Fibroblast of the aortic adventitia (primary cell): Measurements from ENCODE around the gene PRELID1. TPM values are rescaled to one million over a fixed set of nuclear protein-coding genes. Genes with fewer than 3 reads are reported as not detected.

Experiments
- DNase-seq: peaks from one replicate; pipeline ENCODE4 v3.0.0-alpha.2; 2010; ENCODE audit warnings: low read depth
- H3K4me3 ChIP-seq: 2 replicates; pipeline ENCODE4 v1.5.1; 2011; ENCODE audit warnings: low read depth, mild to moderate bottlenecking, control low read depth, low read length, moderate library complexity
- total RNA-seq: library from RNA; depleted of rRNA; stranded (reverse); fragments of >200 nt; gene quantifications from 2 replicates; pipeline ENCODE4 v1.2.3, GENCODE V29; 2012; ENCODE audit warnings: low replicate concordance
- TF ChIP-seq, protein P1 (sequence below): IDR thresholded peaks from 2 replicates; pipeline ENCODE4 v1.5.1; 2011; ENCODE audit warnings: mild to moderate bottlenecking, low read length, control low read depth, inconsistent platforms; ENCODE audit not compliant: insufficient read depth

The PRELID1 gene
- total RNA-seq, 1 donor = 118 TPM

DNA sequence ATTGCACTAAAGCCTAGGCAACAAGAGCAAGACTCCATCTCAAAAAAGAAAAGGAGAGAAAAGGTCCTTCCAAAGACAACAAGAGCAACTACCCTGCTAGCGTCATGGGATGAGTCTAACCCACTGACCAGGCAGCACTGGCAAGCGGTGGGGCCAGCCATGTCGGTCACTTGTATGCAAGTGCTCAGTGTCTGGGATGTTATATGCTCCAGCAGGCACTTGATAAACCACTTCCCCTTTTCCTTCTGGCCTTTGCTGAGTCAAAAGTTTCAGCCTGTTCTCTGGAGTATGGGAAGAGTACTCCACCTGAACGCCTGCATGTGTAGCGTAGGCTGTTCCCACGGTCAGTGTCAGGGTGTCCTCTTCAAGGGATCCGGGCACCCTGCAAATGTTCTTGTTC, 17.3 kb downstream of the PRELID1 start:
- H3K4me3 ChIP-seq = no peak overlapping the region
- DNase-seq = no peak
- TF ChIP-seq, protein P1, sequence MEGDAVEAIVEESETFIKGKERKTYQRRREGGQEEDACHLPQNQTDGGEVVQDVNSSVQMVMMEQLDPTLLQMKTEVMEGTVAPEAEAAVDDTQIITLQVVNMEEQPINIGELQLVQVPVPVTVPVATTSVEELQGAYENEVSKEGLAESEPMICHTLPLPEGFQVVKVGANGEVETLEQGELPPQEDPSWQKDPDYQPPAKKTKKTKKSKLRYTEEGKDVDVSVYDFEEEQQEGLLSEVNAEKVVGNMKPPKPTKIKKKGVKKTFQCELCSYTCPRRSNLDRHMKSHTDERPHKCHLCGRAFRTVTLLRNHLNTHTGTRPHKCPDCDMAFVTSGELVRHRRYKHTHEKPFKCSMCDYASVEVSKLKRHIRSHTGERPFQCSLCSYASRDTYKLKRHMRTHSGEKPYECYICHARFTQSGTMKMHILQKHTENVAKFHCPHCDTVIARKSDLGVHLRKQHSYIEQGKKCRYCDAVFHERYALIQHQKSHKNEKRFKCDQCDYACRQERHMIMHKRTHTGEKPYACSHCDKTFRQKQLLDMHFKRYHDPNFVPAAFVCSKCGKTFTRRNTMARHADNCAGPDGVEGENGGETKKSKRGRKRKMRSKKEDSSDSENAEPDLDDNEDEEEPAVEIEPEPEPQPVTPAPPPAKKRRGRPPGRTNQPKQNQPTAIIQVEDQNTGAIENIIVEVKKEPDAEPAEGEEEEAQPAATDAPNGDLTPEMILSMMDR = no peak

DNA sequence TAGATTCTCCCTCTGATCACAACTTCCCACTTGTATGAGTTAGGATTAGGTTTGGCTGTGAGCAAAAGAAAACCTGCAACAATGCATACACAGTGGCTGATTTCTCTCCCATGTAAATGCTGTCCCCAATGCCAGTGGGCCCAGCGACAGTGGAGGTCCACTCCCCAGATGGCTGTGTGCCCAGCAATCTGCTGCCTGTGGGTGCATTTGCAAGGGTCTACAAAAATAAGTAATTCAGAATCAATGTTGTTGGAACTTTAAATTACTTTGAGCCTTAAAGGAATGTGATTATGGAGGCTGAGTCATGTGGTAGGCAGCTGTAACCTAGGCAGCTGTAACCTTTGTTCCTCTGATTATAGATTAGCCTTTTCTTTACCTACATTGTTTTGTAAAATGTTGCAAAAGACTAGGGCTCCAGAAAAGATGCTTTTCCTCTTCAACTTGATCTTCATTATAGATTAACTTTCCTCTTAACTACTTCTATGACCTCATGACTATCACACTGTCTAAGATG, 22.3 kb downstream of the PRELID1 start:
- H3K4me3 ChIP-seq = no peak overlapping the region
- DNase-seq = no peak
- TF ChIP-seq, protein P1 = no peak

DNA sequence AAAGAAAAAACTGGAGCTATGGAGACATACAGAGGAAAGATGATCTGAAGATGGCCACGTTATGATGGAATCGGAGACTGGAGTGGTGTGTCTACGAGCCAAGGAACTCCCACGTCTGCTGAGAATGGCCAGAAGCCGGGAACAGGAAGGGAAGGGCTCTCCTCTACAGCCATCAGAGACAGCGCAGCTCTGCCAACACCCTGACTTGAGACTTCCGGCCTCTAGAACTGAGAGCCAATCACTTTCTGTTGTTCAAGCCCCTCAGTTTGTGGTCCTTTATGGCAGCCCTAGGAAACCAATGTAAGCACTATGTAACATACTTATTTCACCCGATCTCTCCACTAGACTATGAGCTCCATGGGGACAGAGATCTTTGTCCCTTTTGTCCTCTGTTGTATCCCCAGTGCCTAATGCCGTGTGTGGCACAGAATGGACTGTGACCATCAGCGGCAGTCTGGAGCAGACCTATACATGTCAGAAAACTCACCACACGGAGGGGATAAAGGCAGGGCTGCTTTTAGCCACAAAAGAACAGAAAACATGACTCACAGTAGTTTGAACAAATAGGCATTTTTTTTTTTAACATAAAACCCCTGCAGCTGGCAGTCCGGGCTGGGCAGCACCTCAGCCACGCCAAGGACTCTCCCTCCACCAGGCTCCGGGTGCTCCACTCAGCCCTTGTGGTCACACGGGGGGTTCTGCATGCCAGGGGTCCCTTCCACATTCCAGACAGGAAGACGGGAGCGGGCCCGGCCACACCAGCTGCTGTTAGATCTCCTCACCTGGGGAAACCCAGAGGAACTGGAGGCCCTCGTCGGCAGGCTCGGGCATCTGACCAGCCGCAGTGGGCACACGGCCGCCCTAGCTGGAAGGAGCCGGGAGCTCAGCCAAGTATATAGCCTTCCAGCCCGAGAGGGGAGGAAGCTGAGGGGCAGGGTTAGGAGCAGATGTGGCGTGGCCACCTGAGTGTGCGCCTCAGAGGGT, 24.2 kb downstream of the PRELID1 start:
- peak; percentile 77 for DNase-seq
- TF ChIP-seq, protein P1 = no peak

DNA sequence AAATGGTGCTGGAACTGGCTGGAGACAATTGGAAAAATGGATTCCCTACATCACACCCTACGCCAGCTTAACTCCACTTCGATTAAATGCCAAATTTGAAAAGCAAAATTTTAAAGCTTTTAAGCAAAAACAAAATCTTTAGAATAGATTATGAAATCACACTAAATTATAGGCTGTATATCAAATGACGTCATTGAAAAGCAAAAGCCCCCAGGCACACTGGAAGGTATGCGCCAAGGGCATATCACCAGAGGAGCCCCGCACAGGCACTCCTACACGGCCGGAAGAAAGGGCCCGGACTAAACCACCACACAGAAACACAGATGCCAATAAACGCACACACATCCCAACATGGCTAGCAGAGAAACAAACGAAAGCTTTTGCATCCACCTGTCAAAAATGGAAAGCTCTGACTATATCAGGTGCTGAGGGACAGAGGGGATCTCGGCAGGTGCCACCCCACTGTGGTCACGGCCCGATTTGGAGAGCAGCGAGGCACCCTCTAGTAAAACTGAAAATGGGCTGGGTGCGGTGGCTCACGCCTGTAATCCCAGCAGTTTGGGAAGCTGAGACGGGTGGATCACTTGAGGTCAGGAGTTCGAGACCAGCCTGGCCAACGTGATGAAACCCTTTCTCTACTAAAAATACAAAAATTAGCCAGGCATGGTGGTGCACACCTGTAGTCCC, 25.1 kb downstream of the PRELID1 start:
- H3K4me3 ChIP-seq = no peak overlapping the region
- TF ChIP-seq, protein P1 = no peak
- DNase-seq = no peak

More for the DNA sequence above, 24.2 kb downstream of the PRELID1 start:
- H3K4me3 ChIP-seq = no peak overlapping the region

DNA sequence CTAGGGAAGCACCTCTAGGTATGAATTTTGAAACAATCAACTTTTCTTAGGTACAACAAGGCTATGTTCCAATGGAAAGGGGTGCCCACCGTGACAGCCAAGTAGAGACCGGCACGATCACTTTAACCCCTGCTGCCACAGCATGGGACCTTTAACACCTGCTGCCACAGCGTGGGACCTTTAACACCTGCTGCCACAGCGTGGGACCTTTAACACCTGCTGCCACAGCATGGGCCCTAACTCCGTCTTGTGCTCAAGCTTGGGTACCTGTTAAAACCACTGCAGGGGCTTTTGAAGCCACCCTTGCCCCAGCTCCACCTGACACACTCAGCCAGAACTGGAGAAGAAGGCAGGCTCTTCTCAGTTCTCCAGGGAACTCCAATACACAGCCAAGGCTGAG, 26.3 kb downstream of the PRELID1 start:
- TF ChIP-seq, protein P1 = no peak
- H3K4me3 ChIP-seq = no peak overlapping the region
- DNase-seq = no peak

DNA sequence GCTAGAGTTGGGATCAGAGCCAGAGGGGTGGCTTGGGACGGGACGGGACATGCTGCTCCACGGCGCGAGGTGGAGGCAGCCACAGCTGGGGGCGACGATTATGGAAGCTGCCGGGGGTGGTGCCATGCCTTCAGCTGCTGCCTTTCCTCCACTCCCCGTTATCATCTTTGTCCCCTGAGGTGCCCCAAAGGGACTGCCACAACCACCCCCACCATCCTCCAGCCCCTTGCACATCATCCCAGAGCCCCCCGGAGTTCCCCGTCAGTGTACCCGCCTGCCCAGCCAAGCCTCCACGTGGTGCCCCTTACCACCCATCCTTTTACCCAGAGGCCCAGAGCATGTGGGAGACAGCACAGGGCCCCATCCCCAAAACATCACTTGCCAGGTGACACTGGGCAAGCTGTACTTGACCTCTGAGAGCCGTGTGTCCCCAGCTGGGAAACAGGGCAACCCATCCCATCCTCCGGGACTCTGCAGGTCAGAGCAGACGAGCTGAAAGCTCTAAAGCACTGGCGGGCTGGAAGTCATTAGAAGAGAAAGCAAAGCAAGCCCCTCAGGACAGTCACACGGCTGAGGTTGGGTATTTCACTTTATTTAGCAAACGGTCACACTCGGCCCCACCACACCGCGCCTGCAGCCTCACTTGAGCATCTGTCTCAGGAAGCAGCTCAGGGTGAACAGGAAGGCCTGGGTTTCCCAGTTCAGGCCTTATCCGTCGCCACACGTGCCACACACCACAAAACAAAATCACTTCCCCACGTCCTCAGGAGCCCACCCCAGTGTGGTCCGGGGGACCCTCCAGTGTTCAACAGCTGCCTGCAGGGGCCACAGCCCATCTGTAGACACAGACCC, 27.6 kb downstream of the PRELID1 start:
- no peak for DNase-seq
- no peak overlapping the region for H3K4me3 ChIP-seq
- TF ChIP-seq, protein P1 = no peak
